WTC11 (cell line): ENCODE data around the gene NR4A3. TPM values are rescaled to one million over a fixed set of nuclear protein-coding genes. Genes with fewer than 3 reads are reported as not detected.

Experiments
- AFF4 ChIP-seq: sonication (generic); formaldehyde crosslinking; IDR thresholded peaks from 2 replicates; pipeline ENCODE4 v1.8.1; 2023; ENCODE audit warnings: mild to moderate bottlenecking, missing genetic modification reagents, borderline replicate concordance
- CBFB ChIP-seq: sonication (generic); formaldehyde crosslinking; IDR thresholded peaks from 2 replicates; pipeline ENCODE4 v1.8.1; 2022; ENCODE audit warnings: mild to moderate bottlenecking, low read depth, missing genetic modification reagents
- CDX4 ChIP-seq: fragments of 250-450 bp; sonication (Bioruptor Pico); IDR thresholded peaks from 2 replicates; pipeline ENCODE4 v1.9.0; 2021; ENCODE audit warnings: moderate library complexity, mild to moderate bottlenecking, inconsistent platforms, borderline replicate concordance
- CREB1 ChIP-seq: sonication (generic); formaldehyde crosslinking; IDR thresholded peaks from 2 replicates; pipeline ENCODE4 v1.8.0; 2023; ENCODE audit warnings: mild to moderate bottlenecking, missing genetic modification reagents
- FOXP1 ChIP-seq: sonication (generic); formaldehyde crosslinking; IDR thresholded peaks from 2 replicates; pipeline ENCODE4 v1.8.0; 2022; ENCODE audit warnings: missing genetic modification reagents, mild to moderate bottlenecking, moderate library complexity, borderline replicate concordance
- FOXP4 ChIP-seq: sonication (generic); formaldehyde crosslinking; IDR thresholded peaks from 2 replicates; pipeline ENCODE4 v1.8.0; 2022; ENCODE audit warnings: mild to moderate bottlenecking, missing genetic modification reagents
- GABPB1 ChIP-seq: sonication (generic); formaldehyde crosslinking; IDR thresholded peaks from 2 replicates; pipeline ENCODE4 v1.8.1; 2023; ENCODE audit warnings: mild to moderate bottlenecking, missing genetic modification reagents
- GRHL2 ChIP-seq: fragments of 250-450 bp; sonication (Bioruptor Pico); IDR thresholded peaks from 2 replicates; pipeline ENCODE4 v1.8.0; 2022; ENCODE audit warnings: mild to moderate bottlenecking, moderate library complexity; ENCODE audit not compliant: insufficient replicate concordance, severe bottlenecking
- MXD4 ChIP-seq: fragments of 250-450 bp; sonication (Bioruptor Pico); IDR thresholded peaks from 2 replicates; pipeline ENCODE4 v1.8.0; 2021; ENCODE audit warnings: mild to moderate bottlenecking, moderate library complexity, borderline replicate concordance
- MYBL2 ChIP-seq: sonication (generic); formaldehyde crosslinking; IDR thresholded peaks from 2 replicates; pipeline ENCODE4 v1.8.1; 2023; ENCODE audit warnings: mild to moderate bottlenecking, moderate library complexity, missing genetic modification reagents
- RORB ChIP-seq: fragments of 250-450 bp; sonication (Bioruptor Pico); IDR thresholded peaks from 2 replicates; pipeline ENCODE4 v1.9.0; 2021; ENCODE audit warnings: mild to moderate bottlenecking
- SMAD3 ChIP-seq: sonication (generic); formaldehyde crosslinking; IDR thresholded peaks from 2 replicates; pipeline ENCODE4 v1.8.0; 2022; ENCODE audit warnings: missing genetic modification reagents, mild to moderate bottlenecking, borderline replicate concordance
- SMAD4 ChIP-seq: sonication (generic); formaldehyde crosslinking; IDR thresholded peaks from 2 replicates; pipeline ENCODE4 v1.8.0; 2022; ENCODE audit warnings: mild to moderate bottlenecking, missing genetic modification reagents
- TP53 ChIP-seq: sonication (generic); formaldehyde crosslinking; IDR thresholded peaks from 2 replicates; pipeline ENCODE4 v1.8.1; 2023; ENCODE audit warnings: mild to moderate bottlenecking, missing genetic modification reagents
- ZNF121 ChIP-seq: sonication (generic); formaldehyde crosslinking; IDR thresholded peaks from 2 replicates; pipeline ENCODE4 v1.8.0; 2023; ENCODE audit warnings: missing genetic modification reagents
- ZNF138 ChIP-seq: sonication (generic); formaldehyde crosslinking; conservative IDR thresholded peaks from 2 replicates; pipeline ENCODE4 v1.8.1; 2022; ENCODE audit warnings: mild to moderate bottlenecking, moderate library complexity, missing genetic modification reagents
- ZNF416 ChIP-seq: fragments of 250-450 bp; sonication (Bioruptor Pico); IDR thresholded peaks from 2 replicates; pipeline ENCODE4 v1.9.0; 2021; ENCODE audit warnings: mild to moderate bottlenecking, inconsistent platforms
- total RNA-seq: library from RNA; stranded (reverse); gene quantifications from 3 replicates; pipeline ENCODE4 v1.2.3, GENCODE V29; 2021
- TF ChIP-seq, protein P1 (sequence below): sonication (generic); formaldehyde crosslinking; IDR thresholded peaks from 2 replicates; pipeline ENCODE4 v1.8.1; 2023; ENCODE audit warnings: mild to moderate bottlenecking, missing genetic modification reagents, moderate library complexity
- TF ChIP-seq, protein P2 (sequence below): sonication (generic); formaldehyde crosslinking; conservative IDR thresholded peaks from 2 replicates; pipeline ENCODE4 v1.8.1; 2023; ENCODE audit warnings: mild to moderate bottlenecking, low read depth, missing genetic modification reagents, moderate library complexity
- TF ChIP-seq, protein P3 (sequence below): sonication (generic); formaldehyde crosslinking; IDR thresholded peaks from 2 replicates; pipeline ENCODE4 v1.8.0; 2023; ENCODE audit warnings: missing genetic modification reagents, mild to moderate bottlenecking, borderline replicate concordance
- TF ChIP-seq, protein P4 (sequence below): fragments of 250-450 bp; sonication (Bioruptor Pico); IDR thresholded peaks from 2 replicates; pipeline ENCODE4 v1.9.0; 2021; ENCODE audit warnings: mild to moderate bottlenecking

Gene NR4A3
- total RNA-seq, 1 experiment from 2014 or later: 0.57 TPM

DNA sequence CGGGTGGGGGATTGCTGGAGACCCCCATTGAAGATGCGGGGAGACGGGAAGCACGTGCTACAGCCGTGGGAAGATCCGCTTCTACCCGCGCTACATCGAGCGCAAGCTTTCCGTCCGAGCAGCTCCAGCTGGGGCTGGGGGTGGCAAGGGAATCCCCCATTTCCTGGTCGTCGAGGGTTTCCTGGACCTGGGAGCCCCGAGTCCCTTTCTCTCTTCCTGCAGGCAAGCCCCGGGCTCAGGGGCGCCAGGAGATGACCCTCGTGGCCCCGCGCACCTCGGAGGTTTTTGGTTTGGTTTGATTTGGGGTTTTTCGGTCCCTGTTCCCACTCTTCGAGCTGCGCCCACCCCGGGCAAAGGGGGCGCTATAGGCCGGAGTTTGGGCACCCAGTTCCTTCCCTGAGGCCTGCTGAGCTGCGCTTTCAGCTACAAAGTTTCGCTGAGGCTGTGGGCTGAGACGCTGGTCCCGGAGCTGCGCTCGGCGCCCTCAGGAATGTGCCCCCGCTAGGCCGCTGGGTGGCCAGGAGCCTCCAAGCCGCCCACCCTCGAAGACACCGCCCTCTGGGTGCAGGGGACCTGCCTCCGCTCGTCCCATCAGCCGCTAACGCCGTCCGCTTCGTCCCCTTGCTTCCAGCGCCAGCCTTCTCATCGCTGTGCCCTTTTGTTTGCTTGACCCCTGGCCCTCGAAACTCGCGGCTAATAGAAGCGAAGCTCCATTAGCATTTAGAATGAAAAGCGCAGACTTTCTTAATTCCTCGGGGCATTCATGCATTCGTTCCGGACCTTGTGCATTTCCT lies 2.9 kb downstream of the NR4A3 start (continued):
- peak; percentile 49; the same call in 1 of the 2 replicates for TF ChIP-seq FOXP4
- TF ChIP-seq ZNF138 (CRISPR knock-in tag): no peak
- no peak for TF ChIP-seq SMAD3
- no peak for TF ChIP-seq CREB1 (CRISPR knock-in tag)
- no peak for TF ChIP-seq ZNF416
- TF ChIP-seq TP53: no peak
- TF ChIP-seq, protein P1, sequence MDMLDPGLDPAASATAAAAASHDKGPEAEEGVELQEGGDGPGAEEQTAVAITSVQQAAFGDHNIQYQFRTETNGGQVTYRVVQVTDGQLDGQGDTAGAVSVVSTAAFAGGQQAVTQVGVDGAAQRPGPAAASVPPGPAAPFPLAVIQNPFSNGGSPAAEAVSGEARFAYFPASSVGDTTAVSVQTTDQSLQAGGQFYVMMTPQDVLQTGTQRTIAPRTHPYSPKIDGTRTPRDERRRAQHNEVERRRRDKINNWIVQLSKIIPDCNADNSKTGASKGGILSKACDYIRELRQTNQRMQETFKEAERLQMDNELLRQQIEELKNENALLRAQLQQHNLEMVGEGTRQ (CRISPR knock-in tag): no peak
- 0 out of 2 replicates have a peak, but pooled peaks have one; percentile 4 for TF ChIP-seq MYBL2
- TF ChIP-seq GRHL2 (CRISPR knock-in tag): no peak
- TF ChIP-seq, protein P2, sequence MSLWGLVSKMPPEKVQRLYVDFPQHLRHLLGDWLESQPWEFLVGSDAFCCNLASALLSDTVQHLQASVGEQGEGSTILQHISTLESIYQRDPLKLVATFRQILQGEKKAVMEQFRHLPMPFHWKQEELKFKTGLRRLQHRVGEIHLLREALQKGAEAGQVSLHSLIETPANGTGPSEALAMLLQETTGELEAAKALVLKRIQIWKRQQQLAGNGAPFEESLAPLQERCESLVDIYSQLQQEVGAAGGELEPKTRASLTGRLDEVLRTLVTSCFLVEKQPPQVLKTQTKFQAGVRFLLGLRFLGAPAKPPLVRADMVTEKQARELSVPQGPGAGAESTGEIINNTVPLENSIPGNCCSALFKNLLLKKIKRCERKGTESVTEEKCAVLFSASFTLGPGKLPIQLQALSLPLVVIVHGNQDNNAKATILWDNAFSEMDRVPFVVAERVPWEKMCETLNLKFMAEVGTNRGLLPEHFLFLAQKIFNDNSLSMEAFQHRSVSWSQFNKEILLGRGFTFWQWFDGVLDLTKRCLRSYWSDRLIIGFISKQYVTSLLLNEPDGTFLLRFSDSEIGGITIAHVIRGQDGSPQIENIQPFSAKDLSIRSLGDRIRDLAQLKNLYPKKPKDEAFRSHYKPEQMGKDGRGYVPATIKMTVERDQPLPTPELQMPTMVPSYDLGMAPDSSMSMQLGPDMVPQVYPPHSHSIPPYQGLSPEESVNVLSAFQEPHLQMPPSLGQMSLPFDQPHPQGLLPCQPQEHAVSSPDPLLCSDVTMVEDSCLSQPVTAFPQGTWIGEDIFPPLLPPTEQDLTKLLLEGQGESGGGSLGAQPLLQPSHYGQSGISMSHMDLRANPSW: no peak
- no peak for TF ChIP-seq FOXP1 (CRISPR knock-in tag)
- no peak for TF ChIP-seq RORB (CRISPR knock-in tag)
- TF ChIP-seq CBFB (CRISPR knock-in tag): no peak
- TF ChIP-seq, protein P3, sequence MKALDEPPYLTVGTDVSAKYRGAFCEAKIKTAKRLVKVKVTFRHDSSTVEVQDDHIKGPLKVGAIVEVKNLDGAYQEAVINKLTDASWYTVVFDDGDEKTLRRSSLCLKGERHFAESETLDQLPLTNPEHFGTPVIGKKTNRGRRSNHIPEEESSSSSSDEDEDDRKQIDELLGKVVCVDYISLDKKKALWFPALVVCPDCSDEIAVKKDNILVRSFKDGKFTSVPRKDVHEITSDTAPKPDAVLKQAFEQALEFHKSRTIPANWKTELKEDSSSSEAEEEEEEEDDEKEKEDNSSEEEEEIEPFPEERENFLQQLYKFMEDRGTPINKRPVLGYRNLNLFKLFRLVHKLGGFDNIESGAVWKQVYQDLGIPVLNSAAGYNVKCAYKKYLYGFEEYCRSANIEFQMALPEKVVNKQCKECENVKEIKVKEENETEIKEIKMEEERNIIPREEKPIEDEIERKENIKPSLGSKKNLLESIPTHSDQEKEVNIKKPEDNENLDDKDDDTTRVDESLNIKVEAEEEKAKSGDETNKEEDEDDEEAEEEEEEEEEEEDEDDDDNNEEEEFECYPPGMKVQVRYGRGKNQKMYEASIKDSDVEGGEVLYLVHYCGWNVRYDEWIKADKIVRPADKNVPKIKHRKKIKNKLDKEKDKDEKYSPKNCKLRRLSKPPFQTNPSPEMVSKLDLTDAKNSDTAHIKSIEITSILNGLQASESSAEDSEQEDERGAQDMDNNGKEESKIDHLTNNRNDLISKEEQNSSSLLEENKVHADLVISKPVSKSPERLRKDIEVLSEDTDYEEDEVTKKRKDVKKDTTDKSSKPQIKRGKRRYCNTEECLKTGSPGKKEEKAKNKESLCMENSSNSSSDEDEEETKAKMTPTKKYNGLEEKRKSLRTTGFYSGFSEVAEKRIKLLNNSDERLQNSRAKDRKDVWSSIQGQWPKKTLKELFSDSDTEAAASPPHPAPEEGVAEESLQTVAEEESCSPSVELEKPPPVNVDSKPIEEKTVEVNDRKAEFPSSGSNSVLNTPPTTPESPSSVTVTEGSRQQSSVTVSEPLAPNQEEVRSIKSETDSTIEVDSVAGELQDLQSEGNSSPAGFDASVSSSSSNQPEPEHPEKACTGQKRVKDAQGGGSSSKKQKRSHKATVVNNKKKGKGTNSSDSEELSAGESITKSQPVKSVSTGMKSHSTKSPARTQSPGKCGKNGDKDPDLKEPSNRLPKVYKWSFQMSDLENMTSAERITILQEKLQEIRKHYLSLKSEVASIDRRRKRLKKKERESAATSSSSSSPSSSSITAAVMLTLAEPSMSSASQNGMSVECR (CRISPR knock-in tag): peak; percentile 78; the same call in 1 of the 2 replicates
- no peak for TF ChIP-seq CDX4 (CRISPR knock-in tag)
- TF ChIP-seq MXD4 (CRISPR knock-in tag): no peak
- no peak for TF ChIP-seq SMAD4 (CRISPR knock-in tag)
- no peak for TF ChIP-seq AFF4 (CRISPR knock-in tag)
- no peak for TF ChIP-seq GABPB1 (CRISPR knock-in tag)
- TF ChIP-seq ZNF121 (CRISPR knock-in tag): no peak
- TF ChIP-seq, protein P4, sequence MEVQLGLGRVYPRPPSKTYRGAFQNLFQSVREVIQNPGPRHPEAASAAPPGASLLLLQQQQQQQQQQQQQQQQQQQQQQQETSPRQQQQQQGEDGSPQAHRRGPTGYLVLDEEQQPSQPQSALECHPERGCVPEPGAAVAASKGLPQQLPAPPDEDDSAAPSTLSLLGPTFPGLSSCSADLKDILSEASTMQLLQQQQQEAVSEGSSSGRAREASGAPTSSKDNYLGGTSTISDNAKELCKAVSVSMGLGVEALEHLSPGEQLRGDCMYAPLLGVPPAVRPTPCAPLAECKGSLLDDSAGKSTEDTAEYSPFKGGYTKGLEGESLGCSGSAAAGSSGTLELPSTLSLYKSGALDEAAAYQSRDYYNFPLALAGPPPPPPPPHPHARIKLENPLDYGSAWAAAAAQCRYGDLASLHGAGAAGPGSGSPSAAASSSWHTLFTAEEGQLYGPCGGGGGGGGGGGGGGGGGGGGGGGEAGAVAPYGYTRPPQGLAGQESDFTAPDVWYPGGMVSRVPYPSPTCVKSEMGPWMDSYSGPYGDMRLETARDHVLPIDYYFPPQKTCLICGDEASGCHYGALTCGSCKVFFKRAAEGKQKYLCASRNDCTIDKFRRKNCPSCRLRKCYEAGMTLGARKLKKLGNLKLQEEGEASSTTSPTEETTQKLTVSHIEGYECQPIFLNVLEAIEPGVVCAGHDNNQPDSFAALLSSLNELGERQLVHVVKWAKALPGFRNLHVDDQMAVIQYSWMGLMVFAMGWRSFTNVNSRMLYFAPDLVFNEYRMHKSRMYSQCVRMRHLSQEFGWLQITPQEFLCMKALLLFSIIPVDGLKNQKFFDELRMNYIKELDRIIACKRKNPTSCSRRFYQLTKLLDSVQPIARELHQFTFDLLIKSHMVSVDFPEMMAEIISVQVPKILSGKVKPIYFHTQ (CRISPR knock-in tag): no peak
